AG10803 (cell line): ENCODE measurements around the gene DUSP5.

ENCODE experiments used
- DNase-seq: peaks from one replicate; pipeline ENCODE4 v3.0.0; 2010; ENCODE audit warnings: low read depth
- H3K4me3 ChIP-seq: 2 replicates; pipeline ENCODE4 v1.5.1; 2011; ENCODE audit warnings: mild to moderate bottlenecking, low read length, control low read depth
- TF ChIP-seq, protein P1 (sequence below): conservative IDR thresholded peaks from 2 replicates; pipeline ENCODE4 v1.5.1; 2011; ENCODE audit warnings: mild to moderate bottlenecking, low read length, control low read depth, inconsistent platforms

Gene DUSP5

DNA sequence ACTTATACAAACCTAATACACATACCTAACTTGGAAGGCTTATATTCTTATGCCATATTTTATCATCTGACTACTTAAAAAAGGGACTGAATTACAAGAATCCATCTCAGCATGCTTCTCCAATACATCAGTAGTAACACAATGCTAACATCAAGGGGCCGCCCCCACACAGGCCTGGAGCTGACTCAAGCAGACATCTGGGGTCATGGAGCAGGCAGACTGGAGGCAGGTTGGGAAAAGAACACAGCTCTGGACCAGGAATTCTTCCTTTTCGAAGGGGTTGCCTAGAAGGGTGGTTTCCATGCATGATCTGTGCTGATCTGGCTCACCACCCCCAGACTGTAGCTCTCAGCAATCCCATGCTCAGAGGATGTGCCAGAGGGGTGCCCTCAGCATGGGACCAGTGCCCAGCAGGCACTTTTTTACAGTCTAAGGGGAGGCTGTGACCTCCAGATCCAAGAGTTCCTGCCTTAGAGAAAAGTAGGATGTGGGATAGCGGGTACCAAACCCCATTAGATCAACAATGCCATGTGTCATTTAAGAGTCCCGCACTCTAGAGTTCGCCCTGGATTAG lies 26.1 kb upstream of the DUSP5 start:
- H3K4me3 ChIP-seq, result no peak overlapping the region
- DNase-seq, result peak; percentile 65
- TF ChIP-seq, protein P1, sequence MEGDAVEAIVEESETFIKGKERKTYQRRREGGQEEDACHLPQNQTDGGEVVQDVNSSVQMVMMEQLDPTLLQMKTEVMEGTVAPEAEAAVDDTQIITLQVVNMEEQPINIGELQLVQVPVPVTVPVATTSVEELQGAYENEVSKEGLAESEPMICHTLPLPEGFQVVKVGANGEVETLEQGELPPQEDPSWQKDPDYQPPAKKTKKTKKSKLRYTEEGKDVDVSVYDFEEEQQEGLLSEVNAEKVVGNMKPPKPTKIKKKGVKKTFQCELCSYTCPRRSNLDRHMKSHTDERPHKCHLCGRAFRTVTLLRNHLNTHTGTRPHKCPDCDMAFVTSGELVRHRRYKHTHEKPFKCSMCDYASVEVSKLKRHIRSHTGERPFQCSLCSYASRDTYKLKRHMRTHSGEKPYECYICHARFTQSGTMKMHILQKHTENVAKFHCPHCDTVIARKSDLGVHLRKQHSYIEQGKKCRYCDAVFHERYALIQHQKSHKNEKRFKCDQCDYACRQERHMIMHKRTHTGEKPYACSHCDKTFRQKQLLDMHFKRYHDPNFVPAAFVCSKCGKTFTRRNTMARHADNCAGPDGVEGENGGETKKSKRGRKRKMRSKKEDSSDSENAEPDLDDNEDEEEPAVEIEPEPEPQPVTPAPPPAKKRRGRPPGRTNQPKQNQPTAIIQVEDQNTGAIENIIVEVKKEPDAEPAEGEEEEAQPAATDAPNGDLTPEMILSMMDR, result no peak

DNA sequence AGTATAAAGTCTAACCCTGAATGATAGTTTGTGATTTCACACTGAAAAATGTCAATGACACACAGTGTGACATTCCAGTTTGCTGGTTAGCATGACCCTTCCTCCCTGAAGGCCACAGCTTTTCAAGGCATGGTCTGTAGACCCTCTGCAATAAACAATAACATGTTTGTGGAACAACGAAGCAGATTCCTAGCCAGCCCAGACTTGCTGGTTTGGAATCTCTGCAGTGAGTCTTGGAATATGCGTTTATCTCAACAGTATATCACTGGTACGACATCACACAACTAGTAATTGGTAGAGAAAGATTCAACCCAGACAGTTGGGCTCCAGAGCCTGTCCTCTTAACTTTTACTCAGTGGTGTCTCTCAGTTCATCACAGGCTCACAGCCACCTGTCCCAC lies 23.7 kb upstream of the DUSP5 start:
- H3K4me3 ChIP-seq, result no peak overlapping the region
- TF ChIP-seq, protein P1, result no peak
- DNase-seq, result no peak

DNA sequence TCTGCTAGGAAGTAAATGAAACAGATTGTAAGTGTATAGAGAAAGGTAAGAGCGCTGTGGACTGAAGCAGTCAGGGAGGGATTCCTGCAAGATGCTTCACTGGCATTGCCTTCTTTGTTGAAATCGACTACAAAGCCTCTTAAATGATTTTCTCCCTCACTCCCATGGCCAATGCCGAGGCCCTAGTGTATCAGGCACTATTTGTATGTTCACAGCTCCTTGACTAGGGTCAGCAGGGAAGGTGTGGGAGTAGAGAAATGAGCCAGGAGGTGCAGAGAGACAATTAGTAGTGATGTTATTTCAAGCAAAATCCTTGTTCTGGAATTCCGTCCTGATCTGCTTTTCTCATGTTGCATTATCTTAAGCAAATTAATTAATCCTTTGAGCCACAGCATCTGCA lies 22.9 kb upstream of the DUSP5 start:
- H3K4me3 ChIP-seq, result no peak overlapping the region
- TF ChIP-seq, protein P1, result no peak
- no peak for DNase-seq

DNA sequence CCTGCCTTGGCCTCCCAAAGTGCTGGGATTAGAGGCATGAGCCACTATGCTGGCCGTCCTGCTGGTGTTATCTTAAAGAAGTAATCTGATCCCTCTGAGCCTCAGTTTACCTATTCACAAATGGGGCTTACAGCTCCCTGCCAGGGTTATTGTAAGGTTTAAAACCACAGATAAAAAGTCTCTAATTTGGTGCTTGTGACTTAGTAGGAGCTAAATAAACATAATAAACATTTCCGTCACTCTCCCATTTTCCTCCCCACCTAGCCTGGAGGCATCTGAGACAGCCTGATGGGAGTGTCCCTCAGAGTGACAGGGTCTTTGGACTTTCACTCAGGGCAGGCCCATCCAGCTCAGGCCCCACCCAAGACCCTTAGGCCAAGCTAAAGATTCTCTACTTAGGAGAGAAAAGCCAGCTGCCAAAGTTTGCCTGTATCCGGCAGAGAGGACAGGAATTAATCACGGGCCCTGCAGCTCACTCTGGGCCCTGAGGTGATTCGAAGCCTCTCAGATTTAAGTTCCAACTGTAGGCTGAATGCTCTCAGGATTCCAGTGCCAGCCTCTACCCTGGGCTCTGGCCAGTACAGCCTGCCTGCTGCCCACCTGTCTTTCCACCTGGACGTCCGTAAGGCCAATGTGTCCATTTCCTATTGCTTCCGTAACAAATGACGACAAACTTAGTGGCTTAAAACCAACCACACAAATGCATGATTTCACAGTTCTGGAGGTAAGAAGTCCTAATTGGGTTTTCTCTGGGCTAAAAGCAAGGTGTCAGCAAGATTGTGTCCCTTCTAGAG lies 21.8 kb upstream of the DUSP5 start:
- no peak for DNase-seq
- TF ChIP-seq, protein P1, result no peak
- H3K4me3 ChIP-seq, result no peak overlapping the region

DNA sequence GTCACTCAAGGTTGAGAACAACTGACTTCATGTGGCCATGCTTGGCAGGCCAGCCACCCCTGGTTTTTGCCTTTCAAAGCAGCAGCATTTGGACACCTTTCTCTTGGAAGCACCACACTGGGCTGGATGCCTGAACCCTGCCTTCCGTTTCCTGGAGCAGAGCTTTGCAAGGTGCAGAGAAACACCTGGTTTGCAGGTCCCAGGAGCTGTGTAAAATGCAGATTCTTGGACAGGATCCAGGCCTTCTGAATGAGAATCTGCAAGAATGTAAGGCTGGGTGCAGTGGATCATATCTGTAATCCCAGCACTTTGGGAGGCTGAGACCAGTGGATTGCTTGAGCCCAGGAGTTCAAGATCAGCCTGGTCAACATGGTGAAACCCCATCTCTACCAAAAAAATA lies 18.0 kb upstream of the DUSP5 start:
- DNase-seq, result no peak
- TF ChIP-seq, protein P1, result no peak
- no peak overlapping the region for H3K4me3 ChIP-seq

DNA sequence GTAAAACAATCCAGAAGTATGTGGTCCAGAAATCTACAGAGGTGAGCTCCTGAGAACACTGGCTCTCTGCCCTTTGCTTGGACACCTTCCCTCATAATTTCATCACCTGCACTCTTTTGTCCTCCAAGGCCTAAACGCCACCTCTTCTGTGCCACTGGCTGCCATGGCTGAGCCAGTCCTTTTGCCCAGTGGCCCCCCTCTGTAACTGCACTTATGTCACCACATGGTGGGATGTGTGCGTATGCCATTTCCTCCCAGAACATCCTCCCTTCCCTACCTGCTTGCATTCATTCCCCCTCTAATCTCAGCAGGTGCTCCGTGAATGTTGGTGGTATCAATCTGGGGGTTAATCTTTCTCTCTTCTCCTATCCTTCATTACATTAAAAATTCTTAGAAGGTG lies 17.3 kb upstream of the DUSP5 start:
- no peak for DNase-seq
- H3K4me3 ChIP-seq, result no peak overlapping the region
- TF ChIP-seq, protein P1, result no peak

DNA sequence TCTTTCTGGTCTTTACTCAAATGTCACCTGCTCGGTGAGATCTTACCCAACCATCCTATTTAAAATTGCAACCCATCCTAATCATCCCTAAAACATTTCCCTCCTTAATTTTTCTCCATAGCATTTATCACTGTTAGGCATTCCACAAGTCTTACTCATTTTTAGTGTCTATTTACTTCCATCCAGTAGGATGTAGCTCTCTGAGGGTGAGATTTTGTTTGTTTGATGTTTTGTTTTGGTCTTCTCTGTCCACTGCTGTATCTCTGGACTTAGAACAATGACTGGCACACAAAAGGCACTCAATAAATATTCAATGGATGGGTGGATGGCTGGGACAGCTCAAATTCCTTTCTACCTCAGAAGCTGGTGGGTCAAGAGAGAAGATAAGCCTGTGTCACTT lies 15.8 kb upstream of the DUSP5 start:
- DNase-seq, result peak; percentile 51

More for the DNA sequence above, 15.8 kb upstream of the DUSP5 start:
- no peak overlapping the region for H3K4me3 ChIP-seq
- TF ChIP-seq, protein P1, result no peak
